ENCODE results near the gene SLC17A3. TPM values are rescaled to one million over a fixed set of nuclear protein-coding genes. Genes with fewer than 3 reads are reported as not detected.
A peak's percentile ranks its signal among the peaks of the same experiment; 100 is the strongest.

SLC17A3 gene
- total and polyA plus RNA-seq, 9 of the 15 experiments (the other 6 are each of a cell fraction or from before 2014, with no cell fraction given) = 0.04 to 0.08 TPM; not detected in 7

- in situ Hi-C loops (cut with MboI) = no loop called here
- peak overlapping the region; percentile 48 for H3K4me2 ChIP-seq (ENCODE audit: insufficient read depth, low read length)
- BruUV-seq (replicated peaks) = no TSS peak
- H3K27ac ChIP-seq (ENCODE audit: extremely low read depth, low read depth, low read length) = 0 out of 3 replicates have a peak overlapping the region, but pooled peaks have one; percentile 8
- ATAC-seq = peak; percentile 83
- no peaks in the 10 kb centered on the region for H3K9me3 ChIP-seq (replicated peaks; ENCODE audit: control insufficient read depth, insufficient read depth, low read depth, low read length)
- H3K79me2 ChIP-seq (ENCODE audit: control insufficient read depth, insufficient read depth, low read length) = no peaks in the 10 kb centered on the region
- no peak overlapping the region for H3K4me3 ChIP-seq
- H3K9me1 ChIP-seq (ENCODE audit: control insufficient read depth, insufficient read depth, low read length) = no peaks in the 10 kb centered on the region
- no peaks in the 10 kb centered on the region for H3K36me3 ChIP-seq (ENCODE audit: control insufficient read depth, insufficient read depth, low read length)
- peak in 2 of 4 experiments; percentile 14 to 30 for DNase-seq (ENCODE audit: extremely low read depth in 1 of 4, low spot score in 3 of 4)
- WGBS (ENCODE audit: insufficient coverage, low coverage, missing lambda C conversion rate) = 0% methylated on average over 3 of the region's 3 CpGs
- intact Hi-C loops (cut with micrococcal nuclease) = no loop called here
- FAIRE-seq = peak; percentile 70
- H3K4me1 ChIP-seq (replicated peaks in 1 of 2; ENCODE audit: control insufficient read depth in 2 of 2, insufficient read depth in 2 of 2, low read length in 2 of 2) = peaks cover 0 to 14% of the 10 kb centered on the region in 2 experiments; a peak in 3 of 5 replicates
- ChIA-PET CTCF (ENCODE audit: low intra/inter-chr PET ratio) (no interaction called here), POLR2A (no interaction called here)
- peak overlapping the region; percentile 25; the same call in 1 of the 2 replicates for H2AFZ ChIP-seq (ENCODE audit: low read depth, low read length)
- no peaks in the 10 kb centered on the region for H3K27me3 ChIP-seq (ENCODE audit: control insufficient read depth in 2 of 2, insufficient read depth in 2 of 2, low read length in 2 of 2)
- H4K20me1 ChIP-seq (replicated peaks; ENCODE audit: control insufficient read depth, insufficient read depth, low read length) = no peaks in the 10 kb centered on the region
- no peak overlapping the region for H3K9ac ChIP-seq (ENCODE audit: insufficient read depth in 1 of 2, low read depth in 2 of 2, low read length in 2 of 2)
- TF ChIP-seq TBL1XR1 (IDR thresholded peaks at IDR 0.05; ENCODE audit: low read length in 2 of 2) = peak in 1 of 2 experiments; percentile 68; a peak in 2 of 4 replicates
- no peak for TF ChIP-seq SMAD2 (IDR thresholded peaks at IDR 0.05; ENCODE audit: low read depth, low read length)
- no peak for TF ChIP-seq PRMT5 (CRISPR knock-in tag; IDR thresholded peaks at IDR 0.05)
- peak; percentile 58 for TF ChIP-seq FOSL1 (tag; conservative IDR thresholded peaks at IDR 0.05)
- no peak for TF ChIP-seq TGIF2 (CRISPR knock-in tag; IDR thresholded peaks at IDR 0.05)
- TF ChIP-seq MYC (IDR thresholded peaks at IDR 0.05; ENCODE audit: low read depth, low read length) = peak; percentile 41; the same call in 1 of the 2 replicates
- no peak for TF ChIP-seq MYC (CRISPR knock-in tag; IDR thresholded peaks at IDR 0.05; ENCODE audit: borderline replicate concordance, low read depth)
- peak; percentile 60 for TF ChIP-seq JUN (IDR thresholded peaks at IDR 0.05; ENCODE audit: borderline replicate concordance, low read depth, low read length)
- no peak for TF ChIP-seq JUN (CRISPR knock-in tag; IDR thresholded peaks at IDR 0.05; ENCODE audit: borderline replicate concordance)
- TF ChIP-seq CBFA2T3 (IDR thresholded peaks at IDR 0.05) = peak; percentile 53
- peak; percentile 63; the same call in 1 of the 2 replicates for TF ChIP-seq ATF3 (IDR thresholded peaks at IDR 0.05)
- TF ChIP-seq ATF3 (CRISPR knock-in tag; conservative IDR thresholded peaks at IDR 0.05) = no peak
- no peak for TF ChIP-seq ETS2 (tag; IDR thresholded peaks at IDR 0.05; ENCODE audit: borderline replicate concordance, poor library complexity, severe bottlenecking)
- TF ChIP-seq NFIC (IDR thresholded peaks at IDR 0.05) = peak; percentile 72
- peak; percentile 29 for TF ChIP-seq NEUROD1 (IDR thresholded peaks at IDR 0.05; ENCODE audit: borderline replicate concordance, low read depth, low read length, partially characterized antibody)
- TF ChIP-seq JUND (IDR thresholded peaks at IDR 0.05; ENCODE audit: borderline replicate concordance, low read depth, low read length) = peak; percentile 55
- peak; percentile 68; the same call in 1 of the 3 replicates for TF ChIP-seq JUND (tag; IDR thresholded peaks at IDR 0.05; ENCODE audit: borderline replicate concordance, low read depth, low read length)
- TF ChIP-seq, protein P1, sequence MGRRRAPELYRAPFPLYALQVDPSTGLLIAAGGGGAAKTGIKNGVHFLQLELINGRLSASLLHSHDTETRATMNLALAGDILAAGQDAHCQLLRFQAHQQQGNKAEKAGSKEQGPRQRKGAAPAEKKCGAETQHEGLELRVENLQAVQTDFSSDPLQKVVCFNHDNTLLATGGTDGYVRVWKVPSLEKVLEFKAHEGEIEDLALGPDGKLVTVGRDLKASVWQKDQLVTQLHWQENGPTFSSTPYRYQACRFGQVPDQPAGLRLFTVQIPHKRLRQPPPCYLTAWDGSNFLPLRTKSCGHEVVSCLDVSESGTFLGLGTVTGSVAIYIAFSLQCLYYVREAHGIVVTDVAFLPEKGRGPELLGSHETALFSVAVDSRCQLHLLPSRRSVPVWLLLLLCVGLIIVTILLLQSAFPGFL (CRISPR knock-in tag; IDR thresholded peaks at IDR 0.05) = no peak
- TF ChIP-seq ZNF766 (CRISPR knock-in tag; conservative IDR thresholded peaks at IDR 0.05) = peak; percentile 69
- peak; percentile 74 for TF ChIP-seq CTBP1 (IDR thresholded peaks at IDR 0.05; ENCODE audit: borderline replicate concordance)
- peak; percentile 98 for TF ChIP-seq ZNF175 (CRISPR knock-in tag; IDR thresholded peaks at IDR 0.05; ENCODE audit: low read depth)
- TF ChIP-seq DPF2 (IDR thresholded peaks at IDR 0.05) = peak; percentile 63; the same call in 1 of the 2 replicates
- peak; percentile 66 for TF ChIP-seq SMAD4 (CRISPR knock-in tag; conservative IDR thresholded peaks at IDR 0.05)
- peak; percentile 78 for TF ChIP-seq CREM (IDR thresholded peaks at IDR 0.05; ENCODE audit: low read depth)
- peak; percentile 76 for TF ChIP-seq ARID1B (IDR thresholded peaks at IDR 0.05)
These were observed 8.0 kb downstream of the SLC17A3 start for GRCh38 chr6:25866011-25866410.
